Progenitor cell of endocrine pancreas (in vitro differentiated cells): ENCODE measurements around the gene PLAC8. TPM values are rescaled to one million over a fixed set of nuclear protein-coding genes. Genes with fewer than 3 reads are reported as not detected.
"Not testable (repeated sequence)": the region's sequence is repeated elsewhere in the genome, so short reads cannot be mapped to it uniquely, and the experiment has no call there.

ENCODE experiments used
- DNase-seq: peaks from one replicate; pipeline ENCODE4 v3.0.0; 2021; ENCODE audit warnings: low spot score; ENCODE audit not compliant: unreplicated experiment
- H3K27ac Mint-ChIP-seq: 2 replicates; pipeline ENCODE4 v1.8.0; 2021; ENCODE audit warnings: mild to moderate bottlenecking, moderate library complexity, mixed read lengths
- H3K27me3 Mint-ChIP-seq: 2 replicates; pipeline ENCODE4 v1.8.0; 2021; ENCODE audit warnings: mixed read lengths
- H3K36me3 Mint-ChIP-seq: 2 replicates; pipeline ENCODE4 v1.8.0; 2022; ENCODE audit warnings: mixed read lengths; ENCODE audit not compliant: insufficient read depth
- H3K4me1 Mint-ChIP-seq: 2 replicates; pipeline ENCODE4 v1.8.0; 2021; ENCODE audit warnings: low read depth, mixed read lengths
- H3K4me3 Mint-ChIP-seq: 2 replicates; pipeline ENCODE4 v1.8.0; 2021; ENCODE audit warnings: low read depth, mild to moderate bottlenecking, moderate library complexity, mixed read lengths
- H3K9me3 Mint-ChIP-seq: 2 replicates; pipeline ENCODE4 v1.8.0; 2021; ENCODE audit warnings: low read depth, mixed read lengths
- total RNA-seq: library from RNA; stranded (reverse); gene quantifications from 2 replicates; pipeline ENCODE4 v1.2.1, GENCODE V29; 2021
- TF ChIP-seq, protein P1 (sequence below): fragments of 200-600 bp; sonication (generic); IDR thresholded peaks from one replicate; pipeline ENCODE4 v1.5.0; 2021; ENCODE audit warnings: antibody characterized with exemption, mild to moderate bottlenecking; ENCODE audit not compliant: unreplicated experiment

The PLAC8 gene
- total RNA-seq, 1 donor from 2014 or later = 4.7 TPM

DNA sequence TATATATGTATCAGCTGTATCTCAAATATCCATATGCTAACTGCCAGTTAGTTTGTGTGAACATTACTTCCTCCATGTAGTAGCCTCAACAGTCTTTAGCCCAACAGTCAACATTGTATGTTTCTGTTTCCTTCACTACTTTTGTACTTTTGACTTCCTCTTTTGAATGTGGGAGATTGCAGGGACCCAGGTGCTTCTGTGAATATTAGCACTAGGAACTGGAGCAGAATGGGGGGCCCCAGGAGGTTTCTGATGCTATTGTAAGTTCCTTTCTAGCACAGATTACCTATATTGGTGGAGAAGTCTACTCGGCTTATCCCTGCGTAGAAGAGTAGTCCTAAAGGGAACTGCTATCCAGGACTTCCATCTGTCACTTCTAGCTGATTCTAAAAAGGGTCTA is 2.3 kb downstream of the PLAC8 start:
- Mint-ChIP-seq H3K4me3 (no peak overlapping the region), H3K27ac (no peak overlapping the region)

DNA sequence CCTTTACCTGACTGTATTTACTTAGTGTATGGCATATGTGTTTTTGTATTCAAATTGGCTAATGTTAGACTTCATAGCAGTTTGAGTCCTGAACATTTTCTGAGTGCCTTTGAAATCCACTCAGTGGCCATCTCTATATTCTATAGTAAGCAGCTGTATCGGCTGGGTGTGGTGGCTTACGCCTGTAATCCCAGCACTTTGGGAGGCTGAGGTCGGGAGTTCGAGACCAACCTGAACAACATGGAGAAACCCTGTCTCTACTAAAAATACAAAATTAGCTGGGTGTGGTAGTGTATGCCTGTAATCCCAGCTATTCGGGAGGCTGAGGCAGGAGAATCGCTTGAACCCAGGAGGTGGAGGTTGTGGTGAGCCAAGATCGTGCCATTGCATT is 2.8 kb downstream of the PLAC8 start:
- not testable (repeated sequence) for H3K36me3 Mint-ChIP-seq, H3K4me3 Mint-ChIP-seq, H3K9me3 Mint-ChIP-seq, DNase-seq, H3K27ac Mint-ChIP-seq
- Mint-ChIP-seq H3K27me3 (peaks cover 11% of the 10 kb centered on the region), H3K4me1 (peaks cover 11% of the 10 kb centered on the region)

More for the DNA sequence above, 2.3 kb downstream of the PLAC8 start:
- H3K36me3 Mint-ChIP-seq = no peaks in the 10 kb centered on the region
- H3K27me3 Mint-ChIP-seq = peaks cover 11% of the 10 kb centered on the region
- no peaks in the 10 kb centered on the region for H3K9me3 Mint-ChIP-seq
- DNase-seq = no peak
- TF ChIP-seq, protein P1, sequence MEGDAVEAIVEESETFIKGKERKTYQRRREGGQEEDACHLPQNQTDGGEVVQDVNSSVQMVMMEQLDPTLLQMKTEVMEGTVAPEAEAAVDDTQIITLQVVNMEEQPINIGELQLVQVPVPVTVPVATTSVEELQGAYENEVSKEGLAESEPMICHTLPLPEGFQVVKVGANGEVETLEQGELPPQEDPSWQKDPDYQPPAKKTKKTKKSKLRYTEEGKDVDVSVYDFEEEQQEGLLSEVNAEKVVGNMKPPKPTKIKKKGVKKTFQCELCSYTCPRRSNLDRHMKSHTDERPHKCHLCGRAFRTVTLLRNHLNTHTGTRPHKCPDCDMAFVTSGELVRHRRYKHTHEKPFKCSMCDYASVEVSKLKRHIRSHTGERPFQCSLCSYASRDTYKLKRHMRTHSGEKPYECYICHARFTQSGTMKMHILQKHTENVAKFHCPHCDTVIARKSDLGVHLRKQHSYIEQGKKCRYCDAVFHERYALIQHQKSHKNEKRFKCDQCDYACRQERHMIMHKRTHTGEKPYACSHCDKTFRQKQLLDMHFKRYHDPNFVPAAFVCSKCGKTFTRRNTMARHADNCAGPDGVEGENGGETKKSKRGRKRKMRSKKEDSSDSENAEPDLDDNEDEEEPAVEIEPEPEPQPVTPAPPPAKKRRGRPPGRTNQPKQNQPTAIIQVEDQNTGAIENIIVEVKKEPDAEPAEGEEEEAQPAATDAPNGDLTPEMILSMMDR = no peak
- H3K4me1 Mint-ChIP-seq = peaks cover 11% of the 10 kb centered on the region

DNA sequence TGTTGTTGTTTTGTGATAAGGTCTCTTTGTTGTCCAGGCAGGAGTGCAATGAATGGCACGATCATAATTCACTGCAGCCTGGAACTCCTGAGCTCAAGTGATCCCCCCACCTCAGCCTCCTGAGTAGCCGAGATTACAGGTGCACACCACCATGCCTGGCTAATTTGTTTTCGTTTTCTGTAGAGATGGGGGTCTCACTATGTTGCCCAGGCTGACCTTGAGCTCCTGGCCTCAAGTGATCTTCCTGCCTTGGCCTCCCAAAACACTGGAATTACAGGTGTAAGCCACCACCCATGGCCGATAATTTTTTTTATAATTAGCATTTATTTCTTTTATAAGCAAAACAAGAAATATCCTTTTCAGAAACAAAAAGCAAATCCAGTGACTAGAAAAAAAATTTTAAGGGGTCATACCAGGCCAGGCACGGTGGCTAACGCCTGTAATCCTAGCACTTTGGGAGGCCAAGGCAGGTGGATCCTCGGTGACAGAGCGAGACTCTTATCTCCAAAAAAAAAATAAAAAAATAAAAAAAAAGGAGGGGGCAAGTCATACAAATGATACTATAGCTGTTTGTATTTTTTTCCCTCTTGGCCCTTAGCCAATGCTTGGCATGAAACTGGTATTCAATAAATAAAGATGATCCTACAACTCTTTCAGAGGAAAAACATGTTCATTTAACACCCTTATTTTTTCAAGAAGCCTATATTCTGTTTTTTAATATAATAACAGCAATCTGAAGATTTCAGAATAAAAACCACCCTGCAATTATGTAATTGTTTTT is 3.4 kb downstream of the PLAC8 start:
- peaks cover 10% of the 10 kb centered on the region for H3K4me1 Mint-ChIP-seq
- TF ChIP-seq, protein P1 = no peak

DNA sequence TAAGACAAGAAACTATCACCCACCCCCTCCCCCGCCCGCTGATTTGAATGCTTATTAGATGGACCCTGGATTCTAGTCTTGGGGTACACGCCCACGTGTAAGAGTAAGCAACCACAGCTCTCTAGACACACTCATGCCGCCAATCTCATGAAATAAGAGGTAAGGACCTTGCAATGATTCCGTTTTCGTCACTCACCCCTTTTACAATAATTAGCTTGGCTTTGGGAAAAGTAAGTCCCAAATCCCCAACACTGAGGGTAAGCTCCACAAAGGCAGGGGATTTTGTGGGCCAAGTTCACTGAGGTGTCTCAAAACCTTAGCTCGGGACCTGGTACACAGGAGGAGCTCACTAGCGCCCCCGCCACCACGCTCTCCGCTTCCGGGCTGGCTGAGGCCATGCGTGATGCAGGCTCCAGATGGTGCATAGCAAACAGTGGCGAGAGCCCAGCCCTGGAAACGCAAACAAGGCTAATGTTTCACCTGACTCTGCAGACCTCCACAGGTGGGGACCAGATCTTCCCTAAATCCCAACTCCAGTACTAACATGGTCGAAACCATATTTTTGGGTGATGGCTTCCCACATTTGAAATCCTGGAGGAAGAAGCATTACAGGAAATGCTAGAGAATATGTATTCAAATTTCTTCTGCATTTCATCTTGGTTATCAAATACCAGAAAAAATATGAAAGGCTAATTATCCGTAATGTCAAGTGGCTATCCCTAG is 4.1 kb downstream of the PLAC8 start:
- Mint-ChIP-seq H3K4me3 (peak overlapping the region; percentile 82), H3K9me3 (no peaks in the 10 kb centered on the region)

More for the DNA sequence above, 3.4 kb downstream of the PLAC8 start:
- no peak for DNase-seq
- H3K36me3 Mint-ChIP-seq = no peaks in the 10 kb centered on the region
- H3K4me3 Mint-ChIP-seq = peak overlapping the region; percentile 82
- H3K27me3 Mint-ChIP-seq = peaks cover 11% of the 10 kb centered on the region
- H3K9me3 Mint-ChIP-seq = no peaks in the 10 kb centered on the region
- H3K27ac Mint-ChIP-seq = peak overlapping the region; percentile 96

DNA sequence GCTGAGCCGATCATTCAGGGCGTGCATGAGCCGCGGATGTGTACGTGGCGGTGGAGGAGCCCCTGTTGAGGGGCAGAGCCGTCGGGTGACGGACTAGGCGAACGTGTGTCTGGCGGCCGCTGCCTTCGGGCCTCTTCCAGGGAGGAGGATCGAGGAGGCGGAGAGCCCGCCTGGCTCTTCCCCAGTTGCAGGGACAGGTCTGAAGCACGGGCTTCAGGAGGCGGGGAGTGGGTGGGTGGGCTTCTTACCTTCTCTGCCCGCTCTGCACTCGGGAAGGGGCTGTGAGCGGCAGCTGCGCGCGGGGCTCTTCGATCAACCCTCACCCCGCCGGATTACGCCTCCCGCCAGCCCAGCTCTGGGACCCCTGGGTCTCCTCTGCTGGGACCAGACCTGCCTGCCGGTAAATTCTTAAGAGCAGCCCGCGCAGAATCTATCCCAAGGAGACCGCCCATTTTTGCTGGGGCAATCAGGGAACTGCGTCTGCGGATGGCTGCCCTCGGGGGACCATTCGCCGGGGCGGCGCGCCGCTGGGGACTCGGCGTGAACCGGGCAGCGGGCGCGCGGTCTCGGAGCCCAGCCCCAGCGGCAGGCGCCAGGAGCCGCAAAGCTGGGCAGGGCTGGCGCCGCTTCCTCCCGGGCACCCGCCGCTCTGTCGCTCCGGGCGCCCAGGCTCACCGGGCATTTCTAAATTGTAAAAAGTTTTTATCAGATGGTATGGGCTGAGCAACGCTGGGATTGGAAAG is 4.9 kb downstream of the PLAC8 start:
- no peaks in the 10 kb centered on the region for H3K36me3 Mint-ChIP-seq
- peak; percentile 42 for DNase-seq
- peaks cover 4% of the 10 kb centered on the region for H3K4me1 Mint-ChIP-seq
- peaks cover 11% of the 10 kb centered on the region for H3K27me3 Mint-ChIP-seq
- peak overlapping the region; percentile 82 for H3K4me3 Mint-ChIP-seq
- TF ChIP-seq, protein P1 = no peak
- peak overlapping the region; percentile 96 for H3K27ac Mint-ChIP-seq
- no peaks in the 10 kb centered on the region for H3K9me3 Mint-ChIP-seq

More for the DNA sequence above, 4.1 kb downstream of the PLAC8 start:
- DNase-seq = peak; percentile 79
- Mint-ChIP-seq H3K27me3 (peaks cover 11% of the 10 kb centered on the region), H3K27ac (peak overlapping the region; percentile 96), H3K36me3 (no peaks in the 10 kb centered on the region), H3K4me1 (peaks cover 7% of the 10 kb centered on the region)
- TF ChIP-seq, protein P1 = peak; percentile 70
